BJ (cell line): Measurements from ENCODE around the gene CALY. TPM values are rescaled to one million over a fixed set of nuclear protein-coding genes. Genes with fewer than 3 reads are reported as not detected.

Experiments used
- CTCF ChIA-PET: fragments of 350-600 bp; formaldehyde crosslinking; extraction: SDS; loops from one replicate; lab custom pipeline; 2021; ENCODE audit warnings: antibody characterized with exemption, inconsistent platforms; lab: Yijun Ruan, JAX
- POLR2A ChIA-PET: fragments of 300-600 bp; sonication (Branson Sonifier 250); formaldehyde crosslinking; extraction: SDS; loops from one replicate; lab custom pipeline; 2021; ENCODE audit warnings: antibody characterized with exemption; lab: Charles Lee
- DNase-seq: peaks from one replicate; pipeline ENCODE4 v3.0.0-alpha.2; 2011; ENCODE audit warnings: low read depth
- H3K27me3 ChIP-seq: 2 replicates; pipeline ENCODE4 v1.6.0; 2011; ENCODE audit warnings: low read length; ENCODE audit not compliant: control insufficient read depth, insufficient read depth
- H3K36me3 ChIP-seq: 2 replicates; pipeline ENCODE4 v1.5.1; 2011; ENCODE audit warnings: low read length; ENCODE audit not compliant: control insufficient read depth, insufficient read depth
- H3K4me3 ChIP-seq: 2 replicates; pipeline ENCODE4 v1.5.1; 2011; ENCODE audit warnings: low read depth, mild to moderate bottlenecking, control low read depth, low read length
- CTCF ChIP-seq: IDR thresholded peaks from 2 replicates; pipeline ENCODE4 v1.5.1; 2011; ENCODE audit warnings: low read depth, mild to moderate bottlenecking, control low read depth, inconsistent platforms, low read length, moderate library complexity; ENCODE audit not compliant: insufficient read depth
- polyA plus RNA-seq: library from polyadenylated mRNA; depleted of rRNA; stranded (reverse); fragments of >200 nt; gene quantifications from 2 replicates; pipeline ENCODE4 v1.2.3, GENCODE V29; 2011

Gene CALY
- polyA plus RNA-seq, 1 experiment, result 0.91 TPM

GRCh38 chr10:133313192-133313591 is 23.5 kb downstream of the CALY start:
- ChIA-PET CTCF (interaction anchor here (1.0 to 1.8 kb wide), 2 partner anchors 46 to 56 kb away, joined by 3 to 8 read pairs; no protein-coding TSS in a partner anchor), POLR2A (no interaction called here)
- no peak for TF ChIP-seq CTCF
- Histone ChIP-seq H3K36me3 (peaks cover 19% of the 10 kb centered on the region), H3K4me3 (no peak overlapping the region), H3K27me3 (no peaks in the 10 kb centered on the region)
- DNase-seq, result no peak

- TF ChIP-seq CTCF, result no peak
- no peak for DNase-seq
- Histone ChIP-seq H3K4me3 (no peak overlapping the region), H3K36me3 (peaks cover 19% of the 10 kb centered on the region), H3K27me3 (no peaks in the 10 kb centered on the region)
- CTCF ChIA-PET, result no interaction called here
- POLR2A ChIA-PET, result no interaction called here
Observed at GRCh38 chr10:133312769-133313145, 23.9 kb downstream of the CALY start.

- CTCF ChIA-PET, result no interaction called here
- no peaks in the 10 kb centered on the region for H3K27me3 ChIP-seq
- TF ChIP-seq CTCF, result no peak
- POLR2A ChIA-PET, result no interaction called here
- no peak overlapping the region for H3K4me3 ChIP-seq
- H3K36me3 ChIP-seq, result peaks cover 19% of the 10 kb centered on the region
- no peak for DNase-seq
Observed at GRCh38 chr10:133312016-133312768, 24.5 kb downstream of the CALY start.

GRCh38 chr10:133311570-133311969 is 25.1 kb downstream of the CALY start:
- CTCF ChIA-PET, result no interaction called here
- Histone ChIP-seq H3K36me3 (peaks cover 19% of the 10 kb centered on the region), H3K27me3 (no peaks in the 10 kb centered on the region), H3K4me3 (no peak overlapping the region)
- DNase-seq, result no peak
- POLR2A ChIA-PET, result no interaction called here
- no peak for TF ChIP-seq CTCF

DNA sequence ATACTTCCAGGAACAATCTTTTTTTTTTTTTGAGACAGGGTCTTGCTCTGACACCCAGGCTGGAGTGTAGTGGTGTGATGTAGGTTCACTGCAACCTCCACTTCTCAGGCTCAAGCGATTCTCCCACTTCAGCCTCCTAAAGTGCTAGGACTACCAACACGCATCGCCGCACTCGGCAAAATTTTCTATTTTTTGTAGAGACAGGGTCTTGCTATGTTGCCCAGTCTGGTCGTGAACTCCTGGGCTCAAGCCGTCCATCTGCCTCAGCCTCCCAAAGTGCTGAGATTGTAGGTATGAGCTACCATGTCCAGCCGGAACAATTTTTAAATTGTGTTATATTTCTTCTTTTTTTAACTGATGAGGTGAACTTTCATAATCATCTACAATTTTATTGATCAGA is 25.9 kb downstream of the CALY start:
- no peak for DNase-seq
- no peak overlapping the region for H3K4me3 ChIP-seq
- peaks cover 19% of the 10 kb centered on the region for H3K36me3 ChIP-seq
- no peak for TF ChIP-seq CTCF
- CTCF ChIA-PET, result interaction anchor here (0.6 to 1.0 kb wide), 3 partner anchors 8 to 263 kb away, joined by 3 read pairs; no protein-coding TSS in a partner anchor
- POLR2A ChIA-PET, result no interaction called here
- no peaks in the 10 kb centered on the region for H3K27me3 ChIP-seq
